ENCODE data around the gene PIK3C2G.
"Not testable (repeated sequence)": the region's sequence is repeated elsewhere in the genome, so short reads cannot be mapped to it uniquely, and the experiment has no call there.

Gene PIK3C2G

DNA sequence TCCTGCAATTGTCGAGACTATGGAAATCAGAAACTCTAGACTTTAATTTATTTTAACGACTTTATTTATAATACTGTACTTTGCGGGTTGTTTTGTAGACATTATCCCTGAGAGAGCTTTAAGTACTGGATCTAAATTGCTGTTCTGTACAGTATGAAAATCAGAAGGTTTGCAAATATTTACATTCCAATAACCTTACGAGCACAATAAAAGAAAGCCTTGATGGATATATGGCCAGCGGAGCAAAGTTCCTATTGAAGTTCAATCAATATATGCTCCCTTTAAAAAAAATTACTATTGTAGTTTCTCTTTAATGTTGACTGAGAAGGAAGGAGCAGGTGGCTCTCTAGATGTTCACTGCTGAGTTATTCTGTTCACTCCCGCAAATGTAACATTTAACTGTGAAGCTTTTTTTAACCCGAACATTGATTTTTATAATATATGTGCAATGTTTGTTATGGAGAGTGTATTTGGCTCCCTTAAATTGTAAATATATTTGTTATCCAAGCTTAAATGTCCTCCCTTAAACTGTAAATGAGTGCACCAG is 241.2 kb downstream of the PIK3C2G start:
- DNase-seq (ENCODE audit: extremely low spot score), result no peak
- CTCF ChIA-PET, result no interaction called here
- POLR2A ChIA-PET, result no interaction called here
- 0 out of 2 replicates have a peak, but pooled peaks have one; percentile 34 for TF ChIP-seq ZNF384 (IDR thresholded peaks at IDR 0.05)
- no peak for TF ChIP-seq ARNT (IDR thresholded peaks at IDR 0.05)

DNA sequence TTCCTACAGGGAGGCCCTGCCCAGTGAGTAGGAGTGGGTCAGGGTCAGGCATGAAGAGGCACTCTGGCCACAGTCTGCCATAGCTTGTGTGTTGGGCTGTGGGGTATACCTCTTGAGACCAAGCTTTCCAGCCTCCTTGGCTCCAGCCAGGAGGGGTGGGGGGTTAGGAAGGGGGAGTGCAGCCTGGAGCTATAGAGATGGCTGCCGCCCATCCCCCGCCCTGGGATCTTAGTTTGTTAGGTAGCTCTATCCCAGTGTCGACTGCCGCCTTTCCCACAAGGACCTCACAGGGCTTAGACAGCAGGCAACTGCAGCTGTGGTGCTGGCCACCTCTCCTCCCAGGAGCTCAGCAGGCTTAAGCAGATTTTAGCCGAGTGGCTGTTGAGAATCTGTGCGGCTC is 260.1 kb downstream of the PIK3C2G start:
- POLR2A ChIA-PET, result no interaction called here
- TF ChIP-seq NFRKB (IDR thresholded peaks at IDR 0.05) (no peak), FOXM1 (IDR thresholded peaks at IDR 0.05; ENCODE audit: borderline replicate concordance) (no peak), CTBP1 (IDR thresholded peaks at IDR 0.05; ENCODE audit: borderline replicate concordance) (no peak)
- CTCF ChIA-PET, result no interaction called here
- no peak for DNase-seq (ENCODE audit: extremely low spot score)

DNA sequence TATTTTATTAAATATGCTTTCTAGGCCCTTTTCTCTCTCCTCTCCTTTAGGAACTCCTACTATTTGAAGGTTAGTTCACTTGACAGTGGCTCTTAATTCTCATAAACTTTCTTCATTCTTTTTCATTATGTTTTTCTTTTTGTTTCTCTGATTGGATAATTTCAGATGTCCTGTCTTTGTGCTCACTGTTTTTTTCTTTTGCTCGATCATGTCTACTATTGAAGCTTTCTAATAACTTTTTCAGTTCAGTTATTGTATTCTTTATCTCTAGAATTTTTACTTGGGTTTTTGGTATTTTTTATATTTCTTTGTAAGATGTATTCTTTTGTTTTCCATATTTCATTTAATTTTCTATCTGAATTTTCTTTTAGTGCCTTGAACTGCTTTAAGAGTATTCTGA is 261.5 kb downstream of the PIK3C2G start:
- no peak for DNase-seq (ENCODE audit: extremely low spot score)
- TF ChIP-seq BHLHE40 (IDR thresholded peaks at IDR 0.05; ENCODE audit: borderline replicate concordance) (no peak), ZNF384 (IDR thresholded peaks at IDR 0.05) (no peak), SP1 (IDR thresholded peaks at IDR 0.05) (no peak), FOXA1 (IDR thresholded peaks at IDR 0.05) (no peak), ARNT (IDR thresholded peaks at IDR 0.05) (no peak), TARDBP (IDR thresholded peaks at IDR 0.05) (no peak), HDGF (IDR thresholded peaks at IDR 0.05; ENCODE audit: borderline replicate concordance) (no peak), FOXM1 (IDR thresholded peaks at IDR 0.05; ENCODE audit: borderline replicate concordance) (no peak), ELF4 (IDR thresholded peaks at IDR 0.05) (no peak), SUZ12 (IDR thresholded peaks at IDR 0.05) (no peak), NFRKB (IDR thresholded peaks at IDR 0.05) (no peak), L3MBTL2 (conservative IDR thresholded peaks at IDR 0.05) (no peak), FOXK2 (IDR thresholded peaks at IDR 0.05) (no peak), CTBP1 (IDR thresholded peaks at IDR 0.05; ENCODE audit: borderline replicate concordance) (no peak)
- TF ChIP-seq, protein P1, sequence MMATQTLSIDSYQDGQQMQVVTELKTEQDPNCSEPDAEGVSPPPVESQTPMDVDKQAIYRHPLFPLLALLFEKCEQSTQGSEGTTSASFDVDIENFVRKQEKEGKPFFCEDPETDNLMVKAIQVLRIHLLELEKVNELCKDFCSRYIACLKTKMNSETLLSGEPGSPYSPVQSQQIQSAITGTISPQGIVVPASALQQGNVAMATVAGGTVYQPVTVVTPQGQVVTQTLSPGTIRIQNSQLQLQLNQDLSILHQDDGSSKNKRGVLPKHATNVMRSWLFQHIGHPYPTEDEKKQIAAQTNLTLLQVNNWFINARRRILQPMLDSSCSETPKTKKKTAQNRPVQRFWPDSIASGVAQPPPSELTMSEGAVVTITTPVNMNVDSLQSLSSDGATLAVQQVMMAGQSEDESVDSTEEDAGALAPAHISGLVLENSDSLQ (IDR thresholded peaks at IDR 0.05), result no peak
- ChIA-PET POLR2A (no interaction called here), CTCF (no interaction called here)

DNA sequence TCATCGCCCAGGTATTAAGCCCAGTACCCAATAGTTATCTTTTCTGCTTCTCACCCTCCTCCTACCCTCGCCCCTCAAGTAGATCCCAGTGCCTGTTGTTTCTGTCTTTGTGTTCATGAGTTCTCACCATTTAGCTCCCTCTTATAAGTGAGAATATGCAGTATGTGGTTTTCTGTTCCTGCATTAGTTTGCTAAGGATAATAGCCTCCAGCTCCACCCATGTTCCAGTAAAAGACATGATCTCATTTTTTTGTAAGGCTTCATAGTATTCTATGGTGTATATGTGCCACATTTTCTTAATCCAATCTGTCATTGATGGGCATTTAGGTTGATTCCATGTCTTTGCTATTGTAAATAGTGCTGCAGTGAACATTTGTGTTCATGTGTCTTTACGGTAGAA is 281.2 kb downstream of the PIK3C2G start:
- CTCF ChIA-PET, POLR2A ChIA-PET: not testable (repeated sequence)

DNA sequence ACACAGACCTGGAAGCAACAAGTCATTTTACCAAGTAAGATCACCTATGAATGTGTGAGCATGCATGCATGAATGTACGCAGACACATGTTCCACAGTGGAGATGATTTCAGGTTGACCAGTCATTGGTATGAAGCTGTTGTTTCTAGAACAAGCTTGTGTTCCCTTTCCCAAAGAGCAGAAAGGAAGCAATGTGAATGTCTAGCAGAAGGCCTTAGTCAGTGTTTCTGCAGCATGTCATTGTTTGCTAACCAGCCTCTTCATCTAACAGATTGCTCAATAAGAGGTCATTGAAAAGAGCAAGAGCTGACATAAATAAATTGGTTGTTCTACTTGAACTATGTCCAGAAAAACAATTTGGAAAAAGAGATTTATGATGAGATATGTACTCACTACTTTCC is 285.1 kb downstream of the PIK3C2G start:
- no peak for TF ChIP-seq CTBP1 (IDR thresholded peaks at IDR 0.05; ENCODE audit: borderline replicate concordance)
- TF ChIP-seq FOXM1 (IDR thresholded peaks at IDR 0.05; ENCODE audit: borderline replicate concordance), result no peak
- TF ChIP-seq ARNT (IDR thresholded peaks at IDR 0.05), result no peak
- no peak for TF ChIP-seq HDGF (IDR thresholded peaks at IDR 0.05; ENCODE audit: borderline replicate concordance)
- no peak for TF ChIP-seq FOXA1 (IDR thresholded peaks at IDR 0.05)
- TF ChIP-seq SP1 (IDR thresholded peaks at IDR 0.05), result no peak
- no peak for TF ChIP-seq ZNF384 (IDR thresholded peaks at IDR 0.05)
- TF ChIP-seq NFRKB (IDR thresholded peaks at IDR 0.05), result no peak
- TF ChIP-seq SUZ12 (IDR thresholded peaks at IDR 0.05), result no peak
- no peak for TF ChIP-seq ELF4 (IDR thresholded peaks at IDR 0.05)
- no peak for TF ChIP-seq BHLHE40 (IDR thresholded peaks at IDR 0.05; ENCODE audit: borderline replicate concordance)
- no peak for TF ChIP-seq LEF1 (IDR thresholded peaks at IDR 0.05; ENCODE audit: borderline replicate concordance)
- no peak for TF ChIP-seq L3MBTL2 (conservative IDR thresholded peaks at IDR 0.05)
- TF ChIP-seq, protein P1 (IDR thresholded peaks at IDR 0.05), result no peak
- no peak for TF ChIP-seq TARDBP (IDR thresholded peaks at IDR 0.05)
- no peak for DNase-seq (ENCODE audit: extremely low spot score)
- ChIA-PET POLR2A (no interaction called here), CTCF (no interaction called here)

More for the DNA sequence above, 281.2 kb downstream of the PIK3C2G start:
- not testable (repeated sequence) for DNase-seq (ENCODE audit: extremely low spot score)

DNA sequence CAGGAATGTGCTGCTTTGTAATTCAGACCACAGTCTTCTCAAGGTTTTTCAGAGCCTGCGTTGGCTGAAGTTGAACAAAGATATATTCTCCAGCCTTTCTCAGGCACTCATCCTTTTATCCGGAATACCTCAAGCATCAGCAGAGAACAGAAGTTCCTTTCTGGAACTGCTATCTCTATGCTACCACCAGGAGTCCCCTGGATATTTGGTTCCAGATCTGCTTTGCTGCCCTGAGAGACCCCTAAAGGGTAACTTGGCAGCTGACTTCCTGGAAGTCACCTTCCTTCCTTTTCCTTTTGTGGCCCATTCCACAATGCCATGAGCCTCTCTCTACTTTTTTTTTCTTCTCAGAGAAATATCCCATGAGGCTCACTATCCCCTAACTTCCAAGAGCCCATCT is 288.3 kb downstream of the PIK3C2G start:
- DNase-seq (ENCODE audit: extremely low spot score), result peak; percentile 12
- TF ChIP-seq CTBP1 (IDR thresholded peaks at IDR 0.05; ENCODE audit: borderline replicate concordance) (no peak), ELF4 (IDR thresholded peaks at IDR 0.05) (no peak), SUZ12 (IDR thresholded peaks at IDR 0.05) (no peak)
- ChIA-PET POLR2A (no interaction called here), CTCF (no interaction called here)

DNA sequence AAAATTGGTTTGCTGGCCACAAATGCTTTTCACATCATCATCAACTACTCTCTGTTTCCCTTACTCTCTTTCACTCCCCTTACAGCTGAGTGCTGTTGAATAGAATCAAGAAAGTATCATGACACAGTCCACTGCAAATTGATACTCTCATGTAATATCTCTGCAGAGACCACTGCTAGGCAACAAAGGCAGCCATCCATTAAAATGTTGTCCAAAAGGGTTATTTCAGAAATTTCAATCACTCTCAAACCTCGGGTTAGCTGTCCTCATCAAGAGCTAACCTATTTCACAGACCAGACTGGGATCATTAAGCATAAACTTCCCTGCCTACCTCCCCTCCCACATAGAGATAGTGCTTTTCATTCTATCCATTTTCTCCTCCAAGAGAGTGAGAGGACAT is 289.8 kb downstream of the PIK3C2G start:
- ChIA-PET CTCF (no interaction called here), POLR2A (no interaction called here)
- no peak for DNase-seq (ENCODE audit: extremely low spot score)
- no peak for TF ChIP-seq FOXA1 (IDR thresholded peaks at IDR 0.05)
- no peak for TF ChIP-seq SUZ12 (IDR thresholded peaks at IDR 0.05)
- TF ChIP-seq TARDBP (IDR thresholded peaks at IDR 0.05), result no peak
- no peak for TF ChIP-seq ELF4 (IDR thresholded peaks at IDR 0.05)
- TF ChIP-seq BHLHE40 (IDR thresholded peaks at IDR 0.05; ENCODE audit: borderline replicate concordance), result no peak
- TF ChIP-seq ZNF384 (IDR thresholded peaks at IDR 0.05), result no peak
- TF ChIP-seq CTBP1 (IDR thresholded peaks at IDR 0.05; ENCODE audit: borderline replicate concordance), result no peak
- TF ChIP-seq FOXK2 (IDR thresholded peaks at IDR 0.05), result no peak
- TF ChIP-seq, protein P1 (IDR thresholded peaks at IDR 0.05), result no peak
- no peak for TF ChIP-seq L3MBTL2 (conservative IDR thresholded peaks at IDR 0.05)

Measured in HEK293T (cell line).